Activated T-cell treated with anti-CD3 and anti-CD28 coated beads, Interleukin-2, amount 50 U/mL, for 48 hours (primary cell): ENCODE results near the gene RAD50.
"Not testable (repeated sequence)": the region's sequence is repeated elsewhere in the genome, so short reads cannot be mapped to it uniquely, and the experiment has no call there.

ENCODE experiments used
- DNase-seq, 2 experiments: peaks; one replicate each; pipeline ENCODE4 v3.0.0-alpha.2; 2020

Gene RAD50

DNA sequence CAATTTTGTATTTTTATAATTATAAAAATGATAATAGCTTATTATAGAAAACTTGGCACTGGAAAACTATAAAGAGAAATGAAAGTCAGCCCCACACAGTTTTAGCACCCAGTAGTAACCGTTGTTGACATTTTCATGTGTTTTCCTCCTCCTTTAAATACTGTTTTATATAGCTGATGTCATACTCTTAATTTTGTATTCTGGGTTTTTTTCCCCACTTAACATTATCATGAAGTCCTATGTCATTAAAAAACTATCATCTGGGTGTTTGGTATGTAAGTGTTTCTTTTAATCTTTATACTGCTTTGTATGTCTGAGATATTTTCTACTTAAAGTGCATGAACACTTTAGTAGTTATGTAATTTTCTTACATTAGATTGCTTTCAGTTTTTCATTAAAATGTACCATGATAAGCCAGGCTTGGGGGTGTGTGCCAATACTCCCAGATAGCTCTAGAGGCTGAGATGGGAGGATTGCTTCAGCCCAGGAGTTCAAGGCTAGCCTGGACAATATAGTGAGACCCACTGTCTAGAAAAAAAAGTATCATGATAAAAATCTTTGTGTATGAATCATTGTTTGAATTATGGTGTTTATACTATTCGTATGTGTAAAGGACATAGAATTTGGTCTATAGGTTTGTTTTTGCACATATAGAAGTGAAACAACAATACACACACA, 2.7 kb downstream of the RAD50 start:
- no peak for DNase-seq

DNA sequence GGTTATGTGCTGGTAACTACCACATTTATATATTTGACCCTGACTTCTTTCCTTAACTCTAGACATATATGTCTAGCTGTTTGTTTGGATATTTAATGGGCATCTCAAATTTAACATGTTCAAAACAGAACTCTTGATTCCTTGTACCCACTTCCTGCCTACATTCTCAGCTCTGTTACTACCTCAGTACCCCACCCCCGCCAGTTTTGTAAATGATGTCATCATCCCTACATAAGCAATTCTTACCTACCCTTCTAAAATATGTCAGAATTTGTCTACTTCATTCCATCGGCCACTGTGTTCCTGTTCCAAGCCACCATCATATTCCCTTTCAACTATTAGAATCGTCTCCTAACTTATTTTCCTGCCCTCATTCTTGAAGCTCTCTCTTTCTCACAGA, 4.8 kb downstream of the RAD50 start:
- DNase-seq = no peak

DNA sequence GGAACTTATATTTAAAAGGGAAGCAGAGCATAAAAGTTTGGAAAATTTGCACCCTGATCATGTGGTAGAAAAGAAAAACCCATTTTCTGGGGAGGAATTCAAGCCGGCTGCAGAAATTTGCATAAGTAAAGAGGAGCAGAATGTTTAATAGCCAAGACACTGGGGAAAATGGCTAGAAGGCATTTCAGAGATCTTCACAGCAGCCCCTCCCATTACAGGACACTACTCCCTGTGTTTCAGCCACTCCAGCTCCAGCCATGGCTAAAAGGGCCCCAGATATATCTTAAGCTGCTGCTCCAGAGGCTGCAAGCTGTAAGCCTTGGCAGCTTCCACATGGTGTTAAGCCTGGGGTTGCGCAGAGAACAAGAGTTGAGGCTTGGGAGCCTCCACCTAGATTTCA, 7.8 kb downstream of the RAD50 start:
- not testable (repeated sequence) for DNase-seq

DNA sequence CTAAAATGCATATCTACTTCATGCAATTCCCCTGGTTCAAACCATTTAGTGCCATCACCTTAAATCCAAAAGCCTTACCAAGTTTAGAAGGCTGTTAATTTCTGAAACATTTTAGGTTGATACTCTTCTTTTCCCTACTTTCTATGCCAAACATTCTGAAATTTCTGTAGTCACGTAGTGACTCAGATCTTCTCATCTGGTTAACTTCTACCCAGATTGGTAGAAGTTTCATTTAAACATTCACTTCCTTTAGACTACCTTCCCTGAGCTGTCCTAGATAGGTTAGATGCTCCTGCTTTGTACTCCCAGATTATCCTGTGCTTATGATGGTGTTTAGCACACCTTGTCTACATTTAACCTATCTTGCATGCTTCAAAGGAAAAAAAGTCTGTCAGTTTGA, 9.9 kb downstream of the RAD50 start:
- DNase-seq = no peak

DNA sequence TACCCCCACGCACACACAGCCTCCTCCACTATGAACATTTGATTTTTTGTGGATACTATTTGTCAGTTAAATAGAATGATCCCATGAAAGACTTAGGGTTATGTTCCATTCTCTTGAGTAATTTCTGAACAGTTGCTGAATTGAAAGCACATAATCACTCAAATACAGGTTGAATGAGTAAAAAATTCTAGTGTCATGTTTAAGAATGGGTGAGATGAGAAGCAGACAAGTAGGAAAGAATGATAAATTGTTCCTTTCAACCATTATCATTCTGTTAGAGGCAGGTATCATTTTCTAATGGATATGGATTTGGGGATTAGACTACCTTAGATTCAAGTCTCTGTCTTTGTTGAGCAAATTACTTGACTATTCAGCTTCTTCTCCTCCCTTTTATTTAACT, 19.3 kb downstream of the RAD50 start:
- DNase-seq = no peak

DNA sequence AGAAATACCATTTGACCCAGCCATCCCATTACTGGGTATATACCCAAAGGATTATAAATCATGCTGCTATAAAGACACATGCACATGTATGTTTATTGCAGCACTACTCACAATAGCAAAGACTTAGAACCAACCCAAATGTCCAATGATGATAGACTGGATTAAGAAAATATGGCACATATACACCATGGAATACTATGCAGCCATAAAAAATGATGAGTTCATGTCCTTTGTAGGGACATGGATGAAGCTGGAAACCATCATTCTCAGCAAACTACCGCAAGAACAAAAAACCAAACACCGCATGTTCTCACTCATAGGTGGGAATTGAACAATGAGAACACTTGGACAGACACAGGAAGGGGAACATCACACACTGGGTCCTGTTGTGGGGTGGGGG, 27.8 kb downstream of the RAD50 start:
- not testable (repeated sequence) for DNase-seq

DNA sequence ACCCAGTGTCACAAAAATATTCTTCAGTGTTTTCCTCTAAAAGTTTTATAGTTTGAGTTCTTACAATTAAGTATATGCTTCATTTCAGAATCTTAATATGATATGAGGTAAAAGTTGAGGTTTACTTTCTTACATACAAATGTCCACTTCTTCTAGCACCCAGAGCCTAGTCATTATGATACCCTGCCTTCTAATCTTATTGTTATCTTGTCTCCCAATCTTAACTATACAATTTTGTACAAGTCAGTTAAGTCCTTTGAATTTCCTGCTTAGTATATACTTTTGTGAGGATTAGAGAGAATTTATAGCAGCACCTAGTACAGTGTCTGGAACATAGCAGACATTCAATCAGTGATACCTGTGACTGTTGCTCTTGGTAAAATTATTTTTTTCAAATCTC, 29.3 kb downstream of the RAD50 start:
- no peak for DNase-seq

DNA sequence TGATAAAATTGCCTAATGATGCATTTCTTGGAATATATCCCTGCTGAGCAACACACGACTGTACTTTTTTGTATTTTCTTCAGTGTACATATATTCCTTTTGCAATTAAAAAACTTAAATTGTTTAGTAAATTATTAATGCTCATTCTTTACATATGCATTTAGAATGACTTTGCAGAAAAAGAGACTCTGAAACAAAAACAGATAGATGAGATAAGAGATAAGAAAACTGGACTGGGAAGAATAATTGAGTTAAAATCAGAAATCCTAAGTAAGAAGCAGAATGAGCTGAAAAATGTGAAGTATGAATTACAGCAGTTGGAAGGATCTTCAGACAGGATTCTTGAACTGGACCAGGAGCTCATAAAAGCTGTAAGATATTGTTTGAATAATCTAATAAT, 32.7 kb downstream of the RAD50 start:
- no peak for DNase-seq

DNA sequence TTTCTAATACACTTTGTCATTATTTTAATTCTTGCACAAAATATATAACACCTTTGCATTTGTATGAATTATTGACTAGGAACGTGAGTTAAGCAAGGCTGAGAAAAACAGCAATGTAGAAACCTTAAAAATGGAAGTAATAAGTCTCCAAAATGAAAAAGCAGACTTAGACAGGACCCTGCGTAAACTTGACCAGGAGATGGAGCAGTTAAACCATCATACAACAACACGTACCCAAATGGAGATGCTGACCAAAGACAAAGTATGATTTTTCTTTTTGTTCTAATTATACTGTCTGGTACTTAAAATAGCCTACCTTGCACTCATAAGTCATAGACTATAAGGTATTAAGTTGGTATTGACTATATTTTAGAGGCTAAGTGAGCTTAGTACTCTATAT, 34.4 kb downstream of the RAD50 start:
- no peak for DNase-seq

DNA sequence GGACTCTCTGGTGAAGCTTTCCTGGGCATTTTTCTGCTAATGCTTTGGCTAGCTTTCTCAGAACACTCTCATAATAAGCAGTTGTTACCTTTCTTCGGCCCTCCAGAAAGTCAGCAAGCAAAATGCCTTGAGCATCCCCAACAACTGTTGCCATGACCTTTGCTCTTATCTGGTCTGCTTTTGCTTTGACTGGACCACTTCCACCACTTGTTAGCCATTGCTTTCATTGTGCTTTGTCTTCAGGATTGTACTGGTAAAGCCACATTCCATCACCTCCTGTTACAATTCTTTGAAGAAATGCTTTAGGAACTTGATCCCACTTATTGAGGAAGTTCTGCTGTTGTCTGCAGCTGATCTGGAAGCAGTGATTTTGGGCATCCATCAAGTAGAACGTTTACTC, 35.7 kb downstream of the RAD50 start:
- no peak for DNase-seq

DNA sequence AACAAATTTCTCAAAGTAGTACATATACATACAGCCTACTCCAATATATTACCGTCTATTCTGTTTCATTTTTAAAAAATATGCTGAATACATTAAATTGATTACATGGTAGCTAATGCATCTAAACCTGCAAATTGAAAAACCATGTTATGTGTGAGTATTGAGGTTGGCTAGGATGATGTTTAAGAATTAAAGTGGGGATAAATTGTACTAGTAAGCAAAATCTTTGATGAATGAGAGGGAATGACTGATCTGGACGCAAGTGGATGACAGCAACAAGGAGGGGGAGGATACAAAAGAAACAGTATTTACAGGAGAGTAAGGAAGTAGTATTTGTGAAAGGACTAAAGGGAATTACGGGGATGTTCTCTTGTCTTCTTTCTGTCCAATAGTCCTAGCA, 37.4 kb downstream of the RAD50 start:
- DNase-seq = no peak

DNA sequence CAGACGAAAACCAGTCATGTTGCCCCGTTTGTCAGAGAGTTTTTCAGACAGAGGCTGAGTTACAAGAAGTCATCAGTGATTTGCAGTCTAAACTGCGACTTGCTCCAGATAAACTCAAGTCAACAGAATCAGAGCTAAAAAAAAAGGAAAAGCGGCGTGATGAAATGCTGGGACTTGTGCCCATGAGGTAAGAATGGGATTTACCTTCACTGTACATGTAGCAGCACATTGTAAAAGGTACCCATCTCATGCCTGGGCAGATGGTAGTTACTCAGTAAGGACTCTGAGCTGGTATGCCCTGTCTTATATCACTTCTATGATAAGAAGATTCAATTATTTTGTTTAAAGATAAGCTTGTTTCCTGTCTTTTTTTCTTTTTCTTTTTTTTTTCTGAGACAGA, 38.8 kb downstream of the RAD50 start:
- DNase-seq = no peak

DNA sequence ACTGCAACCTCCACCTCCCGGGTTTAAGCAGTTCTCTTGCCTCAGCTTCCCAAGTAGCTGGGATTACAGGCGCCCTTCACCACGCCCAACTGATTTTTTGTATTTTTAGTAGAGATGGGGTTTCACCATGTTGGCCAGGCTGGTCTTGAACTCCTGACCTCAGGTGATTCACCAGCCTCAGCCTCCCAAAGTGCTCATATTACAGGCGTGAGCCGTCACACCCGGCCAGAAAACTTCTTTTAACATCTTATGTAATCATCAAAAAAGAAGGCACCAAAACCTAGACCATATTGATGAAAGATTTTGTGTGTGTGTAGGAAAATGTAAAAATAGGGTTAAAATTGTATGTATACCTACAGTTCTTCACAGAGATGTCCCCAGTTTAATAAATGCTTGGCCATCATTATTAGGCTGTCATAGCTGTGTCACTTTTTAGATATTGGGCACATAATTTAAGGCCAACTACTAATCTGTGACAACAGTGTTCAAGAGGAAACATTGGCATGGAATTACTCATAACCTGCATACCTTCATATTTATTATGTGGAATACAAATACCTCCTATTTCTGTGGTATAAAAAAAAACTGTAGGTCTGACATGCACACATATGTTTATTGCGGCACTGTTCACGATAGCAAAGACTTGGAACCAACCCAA, 44.4 kb downstream of the RAD50 start:
- DNase-seq = no peak

DNA sequence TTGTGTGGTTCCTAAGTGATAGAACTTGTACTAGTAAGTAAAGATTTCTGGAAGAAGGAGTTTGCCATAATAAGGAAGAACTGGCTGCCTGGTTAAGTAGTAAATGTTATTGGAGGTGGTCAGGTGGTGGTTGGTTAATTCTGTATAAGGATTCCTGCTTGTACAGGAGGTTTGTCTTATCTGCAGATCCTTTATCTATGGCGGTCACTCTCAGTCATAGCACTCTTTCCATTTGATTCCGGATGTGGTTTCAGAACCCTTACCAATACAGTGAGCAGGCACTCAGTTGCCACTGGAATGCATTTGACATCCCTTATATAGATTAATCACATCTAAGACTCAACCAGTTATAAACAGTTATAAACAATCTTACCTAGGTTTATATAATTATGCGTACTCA, 50.3 kb downstream of the RAD50 start:
- DNase-seq = no peak

DNA sequence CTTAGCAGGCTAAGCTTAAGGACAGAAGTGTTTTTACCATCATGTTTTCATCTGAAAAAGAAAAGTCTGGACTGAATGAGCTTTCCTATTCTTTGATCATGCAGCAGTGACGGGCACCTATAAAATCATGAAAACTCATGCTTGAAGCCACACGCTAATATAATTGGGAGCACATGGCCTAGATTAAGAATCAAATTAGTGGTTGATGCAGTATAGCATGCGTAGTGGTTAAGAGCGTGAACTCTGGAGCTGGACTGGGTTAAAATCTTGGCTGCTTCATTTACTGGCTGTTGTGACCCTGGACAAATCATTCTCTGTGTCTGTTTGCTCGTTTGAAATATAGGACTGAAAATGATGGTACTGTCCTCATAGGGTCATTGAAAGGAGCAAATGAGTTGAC, 51.3 kb downstream of the RAD50 start:
- DNase-seq = no peak

DNA sequence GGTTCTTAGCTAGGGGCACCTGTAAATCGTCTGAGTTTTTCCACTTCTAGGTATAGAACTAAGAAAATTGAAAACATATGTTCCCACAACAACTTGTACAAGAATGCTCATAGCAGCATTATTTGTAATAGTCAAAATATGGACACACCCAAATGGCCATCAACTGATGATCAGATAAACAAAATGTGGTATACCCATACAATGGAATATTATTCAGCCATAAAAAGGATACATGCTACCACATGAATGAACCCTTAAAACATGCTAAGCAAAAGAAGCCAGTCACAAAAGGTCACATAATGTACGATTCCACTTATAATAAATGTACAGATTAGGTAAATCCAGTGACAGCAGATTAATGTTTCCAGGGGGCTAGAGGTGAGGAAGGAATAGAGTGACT, 55.2 kb downstream of the RAD50 start:
- DNase-seq = no peak

DNA sequence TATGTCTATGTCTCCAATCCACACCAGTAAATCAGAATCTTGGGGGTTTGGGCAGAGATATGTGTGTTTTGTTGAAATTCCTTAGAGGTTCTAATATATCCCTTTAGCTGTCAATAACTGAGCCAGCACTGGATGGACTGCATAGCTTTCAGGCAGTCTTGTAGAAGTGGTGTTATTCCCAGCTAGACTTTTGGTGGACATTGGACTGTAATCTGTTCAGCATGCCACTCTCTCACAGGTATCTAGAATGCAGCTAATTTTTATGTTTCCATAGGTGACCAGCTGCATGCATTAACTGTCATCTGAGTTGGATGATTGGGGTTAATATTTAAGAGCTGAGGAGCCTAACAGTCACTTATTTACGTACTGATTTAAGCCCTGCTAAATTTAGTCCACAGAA, 56.1 kb downstream of the RAD50 start:
- DNase-seq = no peak

DNA sequence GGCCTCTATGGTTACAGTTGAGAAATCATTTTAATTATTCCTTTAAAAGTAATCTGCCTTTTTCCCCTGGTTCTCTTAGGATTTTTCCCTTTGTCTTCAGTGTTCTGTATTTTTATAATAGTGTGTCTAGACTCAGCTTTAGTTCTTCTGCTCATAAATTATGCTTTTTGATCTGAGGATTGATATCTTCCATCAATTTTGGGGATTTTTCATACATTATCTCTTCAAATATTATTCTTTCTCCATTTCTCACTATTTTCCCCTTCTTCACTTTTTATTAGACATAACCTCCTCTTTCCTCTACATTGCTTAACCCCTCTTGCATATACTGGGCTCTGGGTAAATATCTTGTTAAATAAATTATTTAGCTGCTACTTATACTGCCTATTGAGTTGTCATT, 64.9 kb downstream of the RAD50 start:
- no peak for DNase-seq

DNA sequence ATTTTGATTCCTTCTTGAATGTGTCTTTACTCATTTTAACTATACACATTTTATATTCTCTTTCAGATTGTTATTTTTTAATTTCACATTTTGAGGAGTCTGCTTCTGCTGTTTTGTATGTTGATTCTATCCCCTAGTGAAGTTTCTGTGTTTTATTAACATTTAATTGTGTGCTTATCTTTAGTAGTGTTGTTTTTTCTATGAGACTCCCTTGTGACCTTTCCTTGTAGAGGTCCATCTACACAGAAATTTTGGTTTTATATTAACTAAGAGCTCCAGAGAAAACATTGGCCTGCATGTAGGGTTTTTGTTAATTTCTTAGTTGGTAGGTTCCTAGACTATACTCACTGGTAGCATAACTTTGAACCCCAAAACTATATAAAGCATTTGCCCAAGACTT, 65.8 kb downstream of the RAD50 start:
- DNase-seq = no peak

DNA sequence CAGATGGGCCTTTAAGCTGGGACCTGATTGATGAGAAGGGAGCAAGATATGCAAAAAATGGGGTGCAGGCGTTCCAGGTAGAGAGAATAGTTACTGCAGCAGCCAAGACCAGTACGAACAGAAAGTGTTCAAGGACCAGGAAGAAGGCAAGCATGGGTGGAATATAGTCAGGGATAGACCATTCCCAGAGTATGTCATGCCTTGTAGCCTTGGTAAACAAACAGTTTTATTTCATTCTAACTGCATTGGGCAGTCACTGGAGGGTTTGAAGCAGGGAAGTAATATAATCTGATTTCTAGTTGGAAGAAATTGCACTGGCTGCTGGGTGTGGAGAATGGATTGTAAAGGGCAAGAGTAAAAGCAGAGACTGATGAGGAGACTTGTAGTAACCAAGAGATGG, 70.7 kb downstream of the RAD50 start:
- no peak for DNase-seq

DNA sequence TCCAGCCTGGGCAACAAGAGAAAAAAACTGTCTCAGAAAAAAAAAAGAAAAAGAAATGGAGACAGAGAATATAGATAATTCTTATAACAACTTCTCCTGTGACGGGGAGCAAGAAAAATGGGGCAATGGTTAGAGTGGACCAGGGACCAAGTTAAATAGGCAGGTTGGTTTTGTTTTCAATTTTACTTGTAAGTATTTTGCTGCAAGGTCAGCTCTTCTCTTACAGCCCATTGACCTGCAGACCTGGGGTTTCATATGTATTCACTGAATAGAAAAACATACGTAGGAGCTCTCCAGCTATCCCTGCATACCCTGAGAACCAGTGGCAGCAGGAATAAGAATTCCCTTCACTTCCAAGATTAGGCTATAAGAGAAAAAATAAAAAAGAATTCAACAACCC, 72.0 kb downstream of the RAD50 start:
- no peak for DNase-seq

DNA sequence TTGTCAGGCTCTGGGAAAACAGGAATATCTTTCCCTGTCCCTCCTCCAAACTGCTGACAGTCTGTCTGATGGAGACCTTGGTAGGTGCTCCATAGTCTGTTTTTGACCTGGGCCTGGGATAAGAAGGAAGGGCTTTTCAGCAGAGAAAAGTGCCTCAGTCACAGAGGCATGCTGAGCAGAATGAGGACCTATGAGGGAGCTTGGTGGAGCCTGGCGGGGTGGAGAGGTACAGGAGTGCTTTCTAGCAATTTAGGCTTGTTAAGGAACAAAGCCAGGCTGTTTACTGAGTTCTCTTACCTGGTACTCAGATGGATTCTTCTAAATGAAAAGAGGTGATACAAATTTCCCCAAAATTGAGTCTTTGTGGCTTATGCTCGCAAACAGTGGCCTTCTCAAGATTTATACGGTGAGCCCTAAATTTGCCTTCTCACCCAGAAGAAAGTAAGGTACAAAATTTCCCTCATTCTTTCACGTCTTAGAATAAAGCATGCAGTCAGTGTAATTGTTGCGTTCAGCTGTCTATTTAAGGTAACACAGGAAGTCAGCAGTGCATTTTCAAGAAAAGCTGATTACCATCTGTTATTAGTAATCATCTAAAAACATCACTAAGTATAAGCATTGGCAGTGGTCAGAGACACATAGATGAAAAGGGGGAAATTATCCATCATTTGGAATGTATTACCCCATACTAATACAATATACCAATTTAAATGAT, 72.6 kb downstream of the RAD50 start:
- no peak for DNase-seq

DNA sequence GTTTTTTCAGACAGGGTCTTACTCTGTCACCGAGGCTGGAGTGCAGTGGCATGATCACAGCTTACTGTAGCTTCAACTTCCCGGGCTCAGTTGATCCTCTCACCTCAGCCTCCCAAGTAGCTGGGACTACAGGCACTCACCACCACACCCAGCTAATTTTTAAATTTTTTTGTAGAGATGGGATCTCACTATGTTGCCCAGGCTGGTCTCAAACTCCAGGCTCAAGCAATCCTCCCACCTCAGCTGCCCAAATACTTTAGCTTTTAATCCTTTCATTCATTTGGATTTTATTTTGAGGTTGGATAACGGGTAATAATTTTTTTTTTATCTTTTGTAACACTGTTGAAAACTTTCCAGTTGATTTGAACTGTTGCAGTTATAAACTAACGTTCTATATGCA, 76.8 kb downstream of the RAD50 start:
- not testable (repeated sequence) for DNase-seq

DNA sequence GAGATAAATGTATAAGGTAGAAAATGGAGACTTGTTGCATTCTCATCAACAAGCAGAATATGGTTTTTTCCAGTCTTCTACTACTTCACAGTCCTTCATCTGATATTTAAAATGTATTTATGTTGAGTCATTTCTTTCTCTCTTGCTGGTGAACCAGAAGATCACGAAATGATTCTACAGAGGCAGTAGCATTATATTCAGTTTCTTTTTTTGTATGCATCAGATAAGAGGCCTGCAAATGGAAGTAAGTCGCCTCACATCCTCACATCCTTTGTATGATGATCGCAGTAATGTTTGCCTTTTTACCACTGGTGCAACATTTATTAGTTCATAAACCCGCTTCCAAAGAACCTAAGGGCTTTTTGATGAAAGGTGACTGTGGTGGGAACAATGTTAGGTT, 79.1 kb downstream of the RAD50 start:
- DNase-seq = no peak

DNA sequence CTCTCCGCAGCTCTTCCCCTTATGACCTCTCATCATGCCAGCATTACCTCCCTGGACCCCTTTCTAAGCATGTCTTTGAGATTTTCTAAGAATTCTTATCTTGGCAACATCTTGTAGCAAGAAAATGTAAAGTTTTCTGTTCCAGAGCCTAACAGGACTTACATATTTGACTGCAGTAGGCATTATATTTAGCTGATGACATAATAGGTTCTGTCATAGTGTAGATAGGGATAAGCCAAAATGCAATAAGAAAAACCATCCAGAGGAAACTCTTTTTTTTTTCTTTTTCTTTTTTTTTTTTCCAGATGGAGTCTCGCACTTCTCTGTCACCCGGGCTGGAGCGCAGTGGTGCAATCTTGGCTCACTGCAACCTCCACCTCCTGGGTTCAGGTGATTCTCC, 80.5 kb downstream of the RAD50 start:
- no peak for DNase-seq
